NOMO-1 treated with DMSO at 0.1 percent for 48 hours (cell line): ENCODE measurements around the gene DUSP11.
"Not testable (repeated sequence)": the region's sequence is repeated elsewhere in the genome, so short reads cannot be mapped to it uniquely, and the experiment has no call there.

Experiments
- DNase-seq: peaks from one replicate; lab custom pipeline; 2025; ENCODE audit not compliant: unreplicated experiment; lab: John Stamatoyannopoulos, UW

Gene DUSP11

DNA sequence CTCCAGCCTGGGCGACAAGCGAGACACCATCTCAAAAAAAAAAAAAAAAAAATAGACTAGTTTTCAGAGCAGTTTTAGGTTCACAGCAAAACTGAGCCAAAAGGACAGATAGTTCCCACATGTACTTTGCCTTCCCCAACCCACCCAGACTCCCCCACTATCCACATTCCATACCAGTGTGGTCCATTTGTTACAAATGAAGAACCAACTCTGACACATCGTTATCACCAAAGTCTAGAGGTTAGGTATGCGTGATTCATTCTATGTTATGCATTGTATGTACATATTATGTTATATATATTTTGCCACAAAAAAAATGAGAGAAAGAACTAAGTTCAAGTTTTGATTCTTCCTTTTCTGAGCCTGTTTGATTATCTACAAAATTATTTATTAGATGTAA lies 3.5 kb downstream of the DUSP11 start:
- DNase-seq = no peak

- DNase-seq = no peak
Measured at GRCh38 chr2:73772819-73773218, 7.1 kb downstream of the DUSP11 start.

DNA sequence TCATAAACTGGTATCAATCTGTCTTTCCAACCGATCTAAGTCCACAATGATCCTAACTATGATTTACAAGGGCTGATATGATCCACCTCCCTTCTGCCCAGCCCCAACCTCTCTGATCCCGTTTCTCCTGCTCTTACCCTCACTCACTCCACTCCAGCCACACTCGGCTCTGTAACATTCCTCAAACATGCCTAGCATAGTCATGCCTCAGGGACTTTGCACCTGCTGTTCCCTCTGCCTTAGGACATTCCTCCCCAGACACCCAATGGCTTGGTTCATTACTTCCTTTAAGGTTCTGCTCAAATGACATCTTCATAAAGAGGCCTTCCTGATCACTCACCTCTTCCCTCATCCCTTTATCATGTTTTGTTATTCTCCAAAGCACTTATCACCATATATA lies 9.2 kb downstream of the DUSP11 start:
- DNase-seq = no peak

GRCh38 chr2:73766994-73767393 lies 12.9 kb downstream of the DUSP11 start:
- no peak for DNase-seq

- no peak for DNase-seq
Measured at GRCh38 chr2:73766349-73766748, 13.6 kb downstream of the DUSP11 start.

- DNase-seq = no peak
Measured at GRCh38 chr2:73764945-73765344, 15.0 kb downstream of the DUSP11 start.

GRCh38 chr2:73762571-73762970 lies 17.3 kb downstream of the DUSP11 start:
- no peak for DNase-seq

DNA sequence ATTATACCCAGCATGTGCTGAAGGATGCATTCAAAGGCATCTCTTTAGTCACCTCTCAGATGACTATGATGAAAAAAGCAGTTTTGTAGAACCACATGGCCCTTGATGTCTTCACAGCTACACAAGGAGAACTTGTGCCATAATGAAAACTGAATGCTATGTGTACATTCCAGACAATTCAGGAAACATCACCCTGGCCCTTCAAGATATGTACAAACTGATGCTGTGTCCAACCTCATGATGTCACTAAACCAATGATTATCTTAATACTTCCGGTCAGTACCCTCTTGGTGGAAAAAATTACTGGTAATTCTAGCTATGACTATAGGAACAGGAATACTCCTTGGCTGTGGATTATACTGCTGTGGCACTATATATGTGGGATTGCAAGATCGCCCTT lies 20.0 kb downstream of the DUSP11 start:
- no peak for DNase-seq

GRCh38 chr2:73759285-73759764 lies 20.6 kb downstream of the DUSP11 start:
- DNase-seq = no peak

- DNase-seq = not testable (repeated sequence)
Measured at GRCh38 chr2:73754332-73754731, 25.6 kb downstream of the DUSP11 start.

- peak; percentile 1 for DNase-seq
Measured at GRCh38 chr2:73749314-73749713, 30.6 kb downstream of the DUSP11 start.

DNA sequence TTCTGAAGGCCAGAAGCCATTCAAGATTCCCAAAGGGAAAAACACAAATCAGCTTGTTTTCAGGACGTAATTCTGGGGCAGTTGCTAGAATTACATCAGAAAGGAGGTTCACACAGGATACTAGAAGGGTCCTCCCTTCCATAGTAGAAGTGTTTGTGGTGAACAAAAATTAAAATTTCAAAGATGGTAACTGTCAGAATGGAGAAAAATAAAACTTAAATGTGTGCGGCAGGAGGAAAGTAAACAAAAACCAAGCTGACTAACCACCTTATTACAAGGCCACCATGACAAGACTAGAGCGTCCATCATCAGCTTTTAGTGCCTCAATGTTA lies 33.1 kb downstream of the DUSP11 start:
- DNase-seq = no peak

DNA sequence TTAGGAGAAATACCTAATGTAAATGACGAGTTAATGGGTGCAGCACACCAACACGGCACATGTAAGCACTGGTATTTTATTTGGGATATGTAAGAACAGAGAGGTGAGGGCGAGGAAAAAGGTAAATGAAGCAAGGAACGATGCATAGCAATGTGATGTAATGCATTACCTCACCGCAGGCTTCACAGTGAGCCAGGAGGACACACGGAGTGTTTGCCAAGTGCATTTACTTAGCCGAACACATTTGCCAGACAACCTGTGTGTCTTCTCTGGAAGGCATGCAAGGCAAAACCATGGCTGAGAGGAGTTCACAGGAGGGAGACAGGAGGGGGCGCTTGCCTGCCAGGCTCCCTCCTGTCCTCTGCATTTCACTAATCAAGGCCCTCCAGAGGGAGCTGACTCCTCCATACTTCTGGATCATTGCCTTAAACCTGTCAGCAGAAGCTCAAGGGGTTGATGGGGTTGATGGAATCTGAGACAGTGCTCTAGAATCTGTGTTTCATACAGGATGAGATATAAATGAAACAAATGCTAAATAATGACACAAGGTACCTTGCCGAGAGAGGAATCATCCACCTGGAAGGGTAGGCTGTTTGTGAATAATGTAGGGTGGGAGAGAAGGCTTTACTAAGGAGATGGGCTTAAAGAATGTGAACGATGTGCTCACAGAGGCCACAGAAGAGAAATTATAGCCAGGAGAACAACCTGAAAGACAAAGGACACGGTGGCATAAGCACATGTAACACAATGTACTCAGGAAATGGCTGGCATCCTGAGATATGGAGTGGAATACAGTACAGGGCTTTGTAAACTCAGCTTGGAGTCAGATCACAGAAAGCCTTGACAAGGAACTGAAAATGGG lies 33.7 kb downstream of the DUSP11 start:
- no peak for DNase-seq

GRCh38 chr2:73740767-73741166 lies 39.1 kb downstream of the DUSP11 start:
- DNase-seq = no peak

GRCh38 chr2:73739101-73739500 lies 40.8 kb downstream of the DUSP11 start:
- no peak for DNase-seq

GRCh38 chr2:73736855-73737779 lies 42.8 kb downstream of the DUSP11 start, which contains the start of gene TPRKB:
Gene TPRKB (minus strand): TSS chr2:73737345. CDS start chr2:73734569, 2,776 bp downstream.
- peak; percentile 97 for DNase-seq

DNA sequence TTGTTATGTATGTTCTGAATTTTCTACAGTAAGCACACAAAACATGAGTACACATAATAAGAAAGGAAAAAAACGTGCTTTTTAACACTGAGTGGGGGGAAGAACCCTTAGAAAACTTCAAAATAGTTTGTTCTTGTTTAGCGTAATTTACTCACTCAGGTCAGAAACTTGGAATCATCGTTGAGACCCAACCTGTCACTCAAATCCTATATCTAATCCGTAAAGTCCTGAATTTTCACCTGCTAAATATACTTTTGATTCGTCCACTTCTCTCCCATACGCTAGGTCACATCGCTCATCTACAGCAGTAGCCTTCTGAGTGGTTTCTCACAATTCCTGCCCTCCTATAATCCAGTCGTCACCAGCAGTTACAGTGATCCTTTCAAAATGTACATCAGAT lies 43.5 kb downstream of the DUSP11 start:
- DNase-seq = no peak

DNA sequence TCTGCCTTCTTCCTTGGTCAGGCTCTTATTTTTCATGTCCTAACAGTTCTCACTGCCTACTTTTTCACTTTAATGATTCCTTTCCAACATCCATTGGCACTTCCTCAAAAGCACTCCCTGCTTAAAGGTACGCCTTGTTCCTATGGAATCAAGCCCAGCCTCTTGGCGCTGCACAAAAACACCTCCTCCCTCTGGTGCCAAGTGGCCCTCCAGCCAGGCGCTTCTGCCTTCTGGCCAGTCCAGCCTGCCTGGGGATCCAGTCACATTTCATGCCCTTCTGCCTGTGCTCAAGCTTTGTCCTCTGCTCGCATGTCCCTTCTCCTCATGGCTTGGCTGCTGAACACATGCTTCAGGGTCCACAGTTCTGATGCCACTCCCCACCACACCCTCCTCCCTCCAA lies 49.1 kb downstream of the DUSP11 start:
- DNase-seq = no peak

- no peak for DNase-seq
Measured at GRCh38 chr2:73728711-73729110, 51.2 kb downstream of the DUSP11 start.

GRCh38 chr2:73728043-73728442 lies 51.9 kb downstream of the DUSP11 start:
- DNase-seq = no peak

GRCh38 chr2:73726657-73727056 lies 53.2 kb downstream of the DUSP11 start:
- DNase-seq = not testable (repeated sequence)
